Measurements from ENCODE around the gene GSTCD.

Gene GSTCD

GRCh38 chr4:105698607-105699006, 10.0 kb upstream of the GSTCD start:
- in situ Hi-C loops (cut with HindIII; ENCODE audit: low sequenced_read_pairs): no loop called here
- H3K4me3 ChIP-seq (ENCODE audit: low read depth, low read length): no peak overlapping the region
- TF ChIP-seq, protein P1, sequence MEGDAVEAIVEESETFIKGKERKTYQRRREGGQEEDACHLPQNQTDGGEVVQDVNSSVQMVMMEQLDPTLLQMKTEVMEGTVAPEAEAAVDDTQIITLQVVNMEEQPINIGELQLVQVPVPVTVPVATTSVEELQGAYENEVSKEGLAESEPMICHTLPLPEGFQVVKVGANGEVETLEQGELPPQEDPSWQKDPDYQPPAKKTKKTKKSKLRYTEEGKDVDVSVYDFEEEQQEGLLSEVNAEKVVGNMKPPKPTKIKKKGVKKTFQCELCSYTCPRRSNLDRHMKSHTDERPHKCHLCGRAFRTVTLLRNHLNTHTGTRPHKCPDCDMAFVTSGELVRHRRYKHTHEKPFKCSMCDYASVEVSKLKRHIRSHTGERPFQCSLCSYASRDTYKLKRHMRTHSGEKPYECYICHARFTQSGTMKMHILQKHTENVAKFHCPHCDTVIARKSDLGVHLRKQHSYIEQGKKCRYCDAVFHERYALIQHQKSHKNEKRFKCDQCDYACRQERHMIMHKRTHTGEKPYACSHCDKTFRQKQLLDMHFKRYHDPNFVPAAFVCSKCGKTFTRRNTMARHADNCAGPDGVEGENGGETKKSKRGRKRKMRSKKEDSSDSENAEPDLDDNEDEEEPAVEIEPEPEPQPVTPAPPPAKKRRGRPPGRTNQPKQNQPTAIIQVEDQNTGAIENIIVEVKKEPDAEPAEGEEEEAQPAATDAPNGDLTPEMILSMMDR (IDR thresholded peaks at IDR 0.05; ENCODE audit: low read depth, low read length, missing control alignments): no peak
- DNase-seq (ENCODE audit: low read depth): no peak

DNA sequence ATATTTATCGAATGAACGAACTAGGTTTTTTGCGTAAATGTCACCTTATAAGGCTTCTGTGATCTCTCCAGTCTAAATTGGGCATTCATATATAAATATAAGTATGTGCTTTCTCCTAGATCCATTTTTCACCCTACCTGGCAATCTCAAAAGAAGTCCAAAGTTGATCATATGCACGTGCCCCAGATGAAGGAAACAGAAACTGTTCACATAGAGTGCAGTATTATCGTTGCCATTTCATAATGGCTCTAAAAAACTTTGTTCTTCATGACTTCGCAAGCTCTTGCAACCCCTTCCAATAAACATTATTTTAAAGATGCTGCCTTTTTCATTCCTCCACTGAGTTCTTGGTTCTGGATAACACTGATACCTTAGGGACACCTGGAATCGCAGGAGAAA, 803 bp upstream of the GSTCD start:
- DNase-seq (ENCODE audit: low read depth): no peak
- in situ Hi-C loops (cut with HindIII; ENCODE audit: low sequenced_read_pairs): no loop called here
- H3K4me3 ChIP-seq (ENCODE audit: low read depth, low read length): peak overlapping the region; percentile 85
- TF ChIP-seq, protein P1 (IDR thresholded peaks at IDR 0.05; ENCODE audit: low read depth, low read length, missing control alignments): no peak

DNA sequence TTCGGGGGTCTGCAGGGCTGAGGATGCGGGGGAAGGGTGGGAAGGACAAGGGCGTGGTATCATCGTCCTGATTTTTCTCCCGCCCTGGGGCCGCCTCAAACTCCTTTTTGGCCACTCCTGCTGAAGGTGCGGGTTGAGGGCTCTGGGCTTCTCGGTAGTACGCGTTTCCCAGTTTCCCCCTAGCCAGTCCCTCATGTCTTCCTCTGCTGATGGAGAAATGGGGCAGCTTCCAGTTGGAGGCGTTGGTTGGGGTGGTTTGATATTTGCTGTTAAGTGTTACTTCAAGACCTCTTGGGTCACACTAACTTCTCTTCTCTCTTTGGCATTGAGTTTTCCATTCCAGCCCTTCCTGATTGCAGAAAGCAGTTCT, 482 bp downstream of the GSTCD start:
- DNase-seq (ENCODE audit: low read depth): no peak
- in situ Hi-C loops (cut with HindIII; ENCODE audit: low sequenced_read_pairs): no loop called here

GRCh38 chr4:105710012-105710600, 1.5 kb downstream of the GSTCD start:
- in situ Hi-C loops (cut with HindIII; ENCODE audit: low sequenced_read_pairs): no loop called here
- TF ChIP-seq, protein P1 (IDR thresholded peaks at IDR 0.05; ENCODE audit: low read depth, low read length, missing control alignments): no peak
- no peak overlapping the region for H3K4me3 ChIP-seq (ENCODE audit: low read depth, low read length)
- DNase-seq (ENCODE audit: low read depth): no peak

More for the DNA sequence above, 482 bp downstream of the GSTCD start:
- peak overlapping the region; percentile 85 for H3K4me3 ChIP-seq (ENCODE audit: low read depth, low read length)
- TF ChIP-seq, protein P1 (IDR thresholded peaks at IDR 0.05; ENCODE audit: low read depth, low read length, missing control alignments): no peak

DNA sequence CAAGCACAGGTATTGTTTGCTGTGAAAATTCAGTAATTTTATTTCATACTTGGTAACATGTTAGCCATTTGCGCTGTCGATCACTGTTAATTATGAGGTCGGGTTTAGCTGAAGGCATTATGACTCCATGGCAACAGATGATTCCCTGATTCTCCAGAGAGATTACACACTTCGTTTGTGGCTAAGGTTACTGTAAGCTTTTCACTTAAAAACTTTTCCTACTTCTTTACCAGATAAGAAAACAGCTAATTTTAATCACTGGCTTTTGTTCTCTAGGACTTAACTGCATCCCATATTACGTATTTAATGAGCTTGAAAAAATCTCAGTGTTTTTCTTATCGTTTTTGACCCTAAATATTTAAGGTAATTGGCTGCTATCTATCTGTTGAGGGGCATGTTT, 2.1 kb downstream of the GSTCD start:
- no peak overlapping the region for H3K4me3 ChIP-seq (ENCODE audit: low read depth, low read length)
- in situ Hi-C loops (cut with HindIII; ENCODE audit: low sequenced_read_pairs): no loop called here
- DNase-seq (ENCODE audit: low read depth): no peak
- TF ChIP-seq, protein P1 (IDR thresholded peaks at IDR 0.05; ENCODE audit: low read depth, low read length, missing control alignments): no peak

GRCh38 chr4:105712766-105713165, 4.2 kb downstream of the GSTCD start:
- in situ Hi-C loops (cut with HindIII; ENCODE audit: low sequenced_read_pairs): no loop called here
- no peak for DNase-seq (ENCODE audit: low read depth)
- TF ChIP-seq, protein P1 (IDR thresholded peaks at IDR 0.05; ENCODE audit: low read depth, low read length, missing control alignments): no peak
- no peak overlapping the region for H3K4me3 ChIP-seq (ENCODE audit: low read depth, low read length)
